K562 (cell line): ENCODE measurements around the gene CCNB1IP1. TPM values are rescaled to one million over a fixed set of nuclear protein-coding genes. Genes with fewer than 3 reads are reported as not detected.
A peak's percentile ranks its signal among the peaks of the same experiment; 100 is the strongest.

ENCODE experiments used
- ATAC-seq: fragments of 200-7000 bp; cut with Tn5 transposase; 3 replicates; pipeline ENCODE4 v1.9.1; 2020; ENCODE audit warnings: moderate library complexity
- BruUV-seq: library from RNA; stranded (reverse); fragments of 400-500 nt; replicated peaks from 2 replicates; lab custom pipeline; 2021; lab: Mats Ljungman, UMichigan
- CTCF ChIA-PET: fragments of 300-600 bp; formaldehyde crosslinking; extraction: SDS; loops from one replicate; lab custom pipeline; 2021; ENCODE audit warnings: low intra/inter-chr PET ratio; lab: Yijun Ruan, JAX
- POLR2A ChIA-PET: fragments of 300-600, 350-650 bp; sonication (Branson Sonifier 250); formaldehyde crosslinking; extraction: SDS; loops from one replicate; lab custom pipeline; 2021; ENCODE audit warnings: antibody characterized with exemption, inconsistent platforms; lab: Yijun Ruan, JAX
- DNase-seq, 4 experiments: peaks; one replicate each; pipeline versions ENCODE4 v3.0.0 to v3.0.0-alpha.2; 2011 to 2018; ENCODE audit warnings: low spot score in 3 of 4, mixed read lengths in 3 of 4; ENCODE audit errors: extremely low read depth in 1 of 4
- FAIRE-seq: peaks from 2 replicates; lab custom pipeline; 2011; peaks lifted over from hg19 to GRCh38; lab: Jason Lieb, UNC
- H2AFZ ChIP-seq: 2 replicates; pipeline ENCODE4 v1.6.0; 2011; ENCODE audit warnings: low read depth, low read length, control low read depth, inconsistent platforms
- H3K27ac ChIP-seq: fragments of 200-600 bp; 3 replicates; pipeline ENCODE4 v1.8.0; 2011; ENCODE audit warnings: low read depth, mild to moderate bottlenecking, control low read depth, inconsistent platforms, low read length, moderate library complexity, mixed read lengths; ENCODE audit errors: extremely low read depth
- H3K27me3 ChIP-seq, 2 experiments: fragments of 300-600 bp in 1 of 2; 2 replicates in 1 of 2; 3 replicates in 1 of 2; pipeline versions ENCODE4 v1.6.0 to v1.8.0; 2011; ENCODE audit warnings: inconsistent platforms in 2 of 2, low read length in 2 of 2, mild to moderate bottlenecking in 1 of 2, mixed read lengths in 1 of 2, moderate library complexity in 1 of 2; ENCODE audit not compliant: control insufficient read depth in 2 of 2, insufficient read depth in 2 of 2
- H3K36me3 ChIP-seq: fragments of 300-600 bp; 3 replicates; pipeline ENCODE4 v1.8.0; 2011; ENCODE audit warnings: mild to moderate bottlenecking, low read length, inconsistent platforms; ENCODE audit not compliant: control insufficient read depth, insufficient read depth
- H3K4me1 ChIP-seq, 2 experiments: fragments of 200-600 bp in 1 of 2; replicated peaks in 1 of 2; 2 replicates in 1 of 2; 3 replicates in 1 of 2; pipeline versions ENCODE4 v1.5.1 to v1.8.0; 2011; ENCODE audit warnings: inconsistent platforms in 2 of 2, low read length in 2 of 2, mild to moderate bottlenecking in 1 of 2, mixed read lengths in 1 of 2, moderate library complexity in 1 of 2; ENCODE audit not compliant: control insufficient read depth in 2 of 2, insufficient read depth in 2 of 2
- H3K4me2 ChIP-seq: 2 replicates; pipeline ENCODE4 v1.6.1; 2011; ENCODE audit warnings: low read length, control low read depth, inconsistent platforms, mixed read lengths; ENCODE audit not compliant: insufficient read depth
- H3K4me3 ChIP-seq: fragments of 200-600 bp; sonication (generic), shearing (Covaris generic); 2 replicates; pipeline ENCODE4 v1.5.1; 2016; ENCODE audit warnings: control low read depth, inconsistent platforms
- H3K79me2 ChIP-seq: fragments of 200-600 bp; 3 replicates; pipeline ENCODE4 v1.8.0; 2011; ENCODE audit warnings: low read length, inconsistent platforms; ENCODE audit not compliant: control insufficient read depth, insufficient read depth
- H3K9ac ChIP-seq, 2 experiments: 2 replicates each; pipeline versions ENCODE4 v1.6.0 to v1.6.1; 2011; ENCODE audit warnings: low read depth in 2 of 2, low read length in 2 of 2, control low read depth in 1 of 2, inconsistent platforms in 1 of 2, mild to moderate bottlenecking in 1 of 2, mixed read lengths in 1 of 2; ENCODE audit not compliant: insufficient read depth in 1 of 2
- H3K9me1 ChIP-seq: one replicate; pipeline ENCODE4 v1.6.0; 2011; ENCODE audit warnings: inconsistent platforms, mild to moderate bottlenecking, low read length, moderate library complexity; ENCODE audit not compliant: control insufficient read depth, insufficient read depth
- H3K9me3 ChIP-seq: replicated peaks from 2 replicates; pipeline ENCODE4 v1.5.1; 2011; ENCODE audit warnings: low read depth, low read length, inconsistent platforms; ENCODE audit not compliant: control insufficient read depth, insufficient read depth
- H4K20me1 ChIP-seq: replicated peaks from 2 replicates; pipeline ENCODE4 v1.6.1; 2011; ENCODE audit warnings: low read length, inconsistent platforms, mixed read lengths; ENCODE audit not compliant: control insufficient read depth, insufficient read depth
- C11orf30 ChIP-seq: fragments of 450-650 bp; IDR thresholded peaks from 2 replicates; pipeline ENCODE4 v1.6.1; 2016; ENCODE audit warnings: low read depth, mild to moderate bottlenecking
- CEBPG ChIP-seq, 3 experiments: fragments of 200-800 bp in 1 of 3; sonication (Bioruptor generic) in 1 of 3; sonication (generic) in 1 of 3; formaldehyde crosslinking in 1 of 3; IDR thresholded peaks in 2 of 3; conservative IDR thresholded peaks in 1 of 3; 2 replicates each; pipeline versions ENCODE4 v1.6.1 to v1.8.0; 2016 to 2022; ENCODE audit warnings: missing compliant biosample characterization in 2 of 3, missing genetic modification characterization in 2 of 3, mild to moderate bottlenecking in 1 of 3, missing genetic modification reagents in 1 of 3
- CXXC5 ChIP-seq: fragments of 250-450 bp; sonication (Bioruptor Pico); IDR thresholded peaks from 2 replicates; pipeline ENCODE4 v1.8.0; 2022; ENCODE audit warnings: inconsistent platforms, mild to moderate bottlenecking, moderate library complexity
- L3MBTL2 ChIP-seq: fragments of 450-650 bp; IDR thresholded peaks from 2 replicates; pipeline ENCODE4 v1.6.1; 2016; ENCODE audit warnings: mild to moderate bottlenecking, moderate library complexity
- MEF2D ChIP-seq: conservative IDR thresholded peaks from 2 replicates; pipeline ENCODE4 v1.6.1; 2016; ENCODE audit warnings: low read depth, missing genetic modification characterization, missing compliant biosample characterization
- NR1H2 ChIP-seq: sonication (generic); formaldehyde crosslinking; IDR thresholded peaks from 2 replicates; pipeline ENCODE4 v1.4.0; 2020; ENCODE audit warnings: mild to moderate bottlenecking, missing genetic modification reagents
- TOE1 ChIP-seq, 2 experiments: fragments of 450-650 bp in 1 of 2; sonication (generic) in 1 of 2; formaldehyde crosslinking in 1 of 2; IDR thresholded peaks; 2 replicates each; pipeline versions ENCODE4 v1.7.1 to v1.8.0; 2016 to 2022; ENCODE audit warnings: borderline replicate concordance in 2 of 2, mild to moderate bottlenecking in 2 of 2, antibody characterized with exemption in 1 of 2, inconsistent platforms in 1 of 2, low read depth in 1 of 2, missing genetic modification reagents in 1 of 2, moderate library complexity in 1 of 2
- ZNF282 ChIP-seq: sonication (generic); formaldehyde crosslinking; IDR thresholded peaks from 2 replicates; pipeline ENCODE4 v1.8.1; 2023; ENCODE audit warnings: missing genetic modification reagents
- WGBS: fragments of 100-300 bp; shearing (Covaris generic); methylation state at CpG from one replicate; pipeline ENCODE4 v1.1.6; 2016; ENCODE audit warnings: low coverage, mixed read lengths; ENCODE audit not compliant: insufficient coverage; ENCODE audit errors: missing lambda C conversion rate; 5-methylcytosine and 5-hydroxymethylcytosine counted together
- in situ Hi-C: fragments of 300-500 bp; cut with MboI; formaldehyde crosslinking; loops from 4 replicates; pipeline ENCODE4 v1.15.0; 2018; ENCODE audit warnings: inconsistent platforms, mixed read lengths
- intact Hi-C: fragments of 100-400 bp; cut with micrococcal nuclease; formaldehyde crosslinking; loops from 2 replicates; pipeline ENCODE4 v1.14.2; 2022
- polyA plus RNA-seq, 8 experiments: library from polyadenylated mRNA; depleted of rRNA in 4 of 8; stranded (reverse) in 5 of 8; unstranded in 3 of 8; fragments of >200 nt; fragmentation: Nextera tagmentation in 2 of 8; fragmentation: Illumina TruSeq in 1 of 8; extraction: Ambion mirVana in 2 of 8; extraction: Trizol in 1 of 8; gene quantifications; 2 replicates each; pipeline versions ENCODE4 v1.2.1 to v1.2.3, GENCODE V29; 2011 to 2014; ENCODE audit warnings: inconsistent platforms in 1 of 8, missing spikeins in 1 of 8
- total RNA-seq, 7 experiments: library from RNA; depleted of rRNA in 6 of 7; stranded (reverse); fragments of >200 nt in 6 of 7; fragmentation: Illumina TruSeq in 2 of 7; extraction: Trizol in 2 of 7; gene quantifications; 2 replicates each; pipeline versions ENCODE4 v1.2.1 to v1.2.3, GENCODE V29; 2011 to 2021; ENCODE audit warnings: low replicate concordance in 1 of 7
- TF ChIP-seq, protein P1 (sequence below), 2 experiments: fragments of 450-650 bp in 1 of 2; sonication (generic) in 1 of 2; formaldehyde crosslinking in 1 of 2; IDR thresholded peaks in 1 of 2; conservative IDR thresholded peaks in 1 of 2; 2 replicates each; pipeline versions ENCODE4 v1.6.1 to v1.8.1; 2016 to 2023; ENCODE audit warnings: mild to moderate bottlenecking in 2 of 2, moderate library complexity in 2 of 2, inconsistent platforms in 1 of 2, missing genetic modification reagents in 1 of 2
- TF ChIP-seq, protein P2 (sequence below): fragments of 450-650 bp; formaldehyde crosslinking; IDR thresholded peaks from 2 replicates; pipeline ENCODE4 v1.4.0; 2022; ENCODE audit warnings: missing genetic modification characterization
- TF ChIP-seq, protein P3 (sequence below): sonication (generic); formaldehyde crosslinking; IDR thresholded peaks from 2 replicates; pipeline ENCODE4 v1.8.1; 2023; ENCODE audit warnings: mild to moderate bottlenecking, missing genetic modification reagents
- TF ChIP-seq, protein P4 (sequence below): sonication (generic); formaldehyde crosslinking; IDR thresholded peaks from 2 replicates; pipeline ENCODE4 v1.8.0; 2022; ENCODE audit warnings: mild to moderate bottlenecking, missing genetic modification reagents

Gene CCNB1IP1
- total and polyA plus RNA-seq, 9 of the 15 experiments (the other 6 are each of a cell fraction or from before 2014, with no cell fraction given): 51.8 to 152 (median 81.0) TPM

DNA sequence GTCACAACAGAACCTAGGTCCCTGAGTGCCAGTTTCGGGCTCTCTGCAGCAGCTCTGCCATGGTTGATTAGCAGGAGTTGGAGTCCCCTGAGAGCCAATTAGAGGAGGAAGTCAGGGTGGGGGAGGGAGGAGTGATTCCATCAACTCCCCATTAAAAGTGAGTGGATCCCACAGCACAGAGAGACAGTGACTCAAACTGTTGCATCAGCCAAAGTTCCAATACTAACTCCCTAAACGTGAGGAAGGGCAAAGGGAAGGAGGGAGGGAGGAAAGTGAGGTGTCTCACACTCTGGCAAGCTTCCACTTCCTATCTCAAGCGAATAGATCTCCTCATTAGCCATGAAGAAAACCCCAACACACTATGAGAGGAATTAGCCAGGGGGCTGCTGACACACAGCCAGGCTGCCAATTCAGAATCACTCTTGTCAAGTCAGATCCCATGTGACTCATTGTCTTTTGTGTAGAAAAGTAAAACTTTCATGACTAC lies 70.4 kb downstream of the CCNB1IP1 start:
- H3K9ac ChIP-seq: no peak overlapping the region
- no peak for FAIRE-seq
- TF ChIP-seq L3MBTL2 (peak; percentile 30), NR1H2 (no peak), C11orf30 (no peak), MEF2D (tag) (no peak), TOE1 (IDR thresholded peaks at IDR 0.05; ENCODE audit: borderline replicate concordance) (no peak), TOE1 (CRISPR knock-in tag; IDR thresholded peaks at IDR 0.05; ENCODE audit: borderline replicate concordance, low read depth) (no peak), CEBPG (CRISPR knock-in tag; IDR thresholded peaks at IDR 0.05) (peak; percentile 88), CEBPG (tag; conservative IDR thresholded peaks at IDR 0.05 in 1 of 2, IDR thresholded peaks at IDR 0.05 in 1 of 2) (peak; percentile 83 to 98), ZNF282 (CRISPR knock-in tag) (no peak), CXXC5 (CRISPR knock-in tag) (peak; percentile 22; the same call in 1 of the 2 replicates)
- TF ChIP-seq, protein P1, sequence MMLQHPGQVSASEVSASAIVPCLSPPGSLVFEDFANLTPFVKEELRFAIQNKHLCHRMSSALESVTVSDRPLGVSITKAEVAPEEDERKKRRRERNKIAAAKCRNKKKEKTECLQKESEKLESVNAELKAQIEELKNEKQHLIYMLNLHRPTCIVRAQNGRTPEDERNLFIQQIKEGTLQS (IDR thresholded peaks at IDR 0.05): peak; percentile 94
- TF ChIP-seq, protein P1 (CRISPR knock-in tag; conservative IDR thresholded peaks at IDR 0.05): no peak
- TF ChIP-seq, protein P2, sequence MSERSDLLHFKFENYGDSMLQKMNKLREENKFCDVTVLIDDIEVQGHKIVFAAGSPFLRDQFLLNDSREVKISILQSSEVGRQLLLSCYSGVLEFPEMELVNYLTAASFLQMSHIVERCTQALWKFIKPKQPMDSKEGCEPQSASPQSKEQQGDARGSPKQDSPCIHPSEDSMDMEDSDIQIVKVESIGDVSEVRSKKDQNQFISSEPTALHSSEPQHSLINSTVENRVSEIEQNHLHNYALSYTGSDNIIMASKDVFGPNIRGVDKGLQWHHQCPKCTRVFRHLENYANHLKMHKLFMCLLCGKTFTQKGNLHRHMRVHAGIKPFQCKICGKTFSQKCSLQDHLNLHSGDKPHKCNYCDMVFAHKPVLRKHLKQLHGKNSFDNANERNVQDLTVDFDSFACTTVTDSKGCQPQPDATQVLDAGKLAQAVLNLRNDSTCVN (CRISPR knock-in tag): no peak
- TF ChIP-seq, protein P3, sequence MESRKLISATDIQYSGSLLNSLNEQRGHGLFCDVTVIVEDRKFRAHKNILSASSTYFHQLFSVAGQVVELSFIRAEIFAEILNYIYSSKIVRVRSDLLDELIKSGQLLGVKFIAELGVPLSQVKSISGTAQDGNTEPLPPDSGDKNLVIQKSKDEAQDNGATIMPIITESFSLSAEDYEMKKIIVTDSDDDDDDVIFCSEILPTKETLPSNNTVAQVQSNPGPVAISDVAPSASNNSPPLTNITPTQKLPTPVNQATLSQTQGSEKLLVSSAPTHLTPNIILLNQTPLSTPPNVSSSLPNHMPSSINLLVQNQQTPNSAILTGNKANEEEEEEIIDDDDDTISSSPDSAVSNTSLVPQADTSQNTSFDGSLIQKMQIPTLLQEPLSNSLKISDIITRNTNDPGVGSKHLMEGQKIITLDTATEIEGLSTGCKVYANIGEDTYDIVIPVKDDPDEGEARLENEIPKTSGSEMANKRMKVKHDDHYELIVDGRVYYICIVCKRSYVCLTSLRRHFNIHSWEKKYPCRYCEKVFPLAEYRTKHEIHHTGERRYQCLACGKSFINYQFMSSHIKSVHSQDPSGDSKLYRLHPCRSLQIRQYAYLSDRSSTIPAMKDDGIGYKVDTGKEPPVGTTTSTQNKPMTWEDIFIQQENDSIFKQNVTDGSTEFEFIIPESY (CRISPR knock-in tag): no peak
- TF ChIP-seq, protein P4, sequence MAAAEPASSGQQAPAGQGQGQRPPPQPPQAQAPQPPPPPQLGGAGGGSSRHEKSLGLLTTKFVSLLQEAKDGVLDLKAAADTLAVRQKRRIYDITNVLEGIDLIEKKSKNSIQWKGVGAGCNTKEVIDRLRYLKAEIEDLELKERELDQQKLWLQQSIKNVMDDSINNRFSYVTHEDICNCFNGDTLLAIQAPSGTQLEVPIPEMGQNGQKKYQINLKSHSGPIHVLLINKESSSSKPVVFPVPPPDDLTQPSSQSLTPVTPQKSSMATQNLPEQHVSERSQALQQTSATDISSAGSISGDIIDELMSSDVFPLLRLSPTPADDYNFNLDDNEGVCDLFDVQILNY (CRISPR knock-in tag): no peak

More for the DNA sequence above, 70.4 kb downstream of the CCNB1IP1 start:
- Histone ChIP-seq H3K36me3 (no peaks in the 10 kb centered on the region), H3K4me3 (no peak overlapping the region), H2AFZ (peak overlapping the region; percentile 74), H3K9me3 (no peaks in the 10 kb centered on the region), H3K9me1 (no peaks in the 10 kb centered on the region), H3K79me2 (no peaks in the 10 kb centered on the region), H3K4me2 (peak overlapping the region; percentile 37), H4K20me1 (no peaks in the 10 kb centered on the region), H3K27ac (peak overlapping the region; percentile 62; the same call in 1 of the 3 replicates), H3K4me1 (peaks cover 0 to 16% of the 10 kb centered on the region in 2 experiments; a peak in 3 of 5 replicates), H3K27me3 (no peaks in the 10 kb centered on the region)
- ATAC-seq (peak; percentile 73), DNase-seq (peak in 3 of 4 experiments; percentile 6 to 40 (median 15))
- no TSS peak for BruUV-seq
- intact Hi-C loops: loop anchor here (5.0 kb wide), 1 partner anchor 345 kb away; no protein-coding TSS in a partner anchor
- ChIA-PET POLR2A (no interaction called here), CTCF (no interaction called here)
- in situ Hi-C loops: no loop called here
- WGBS: 6% methylated on average over 3 of the region's 3 CpGs
